NCI-H748 (cell line): ENCODE measurements around the gene POLR2M.

Experiments used
- DNase-seq: peaks from one replicate; lab custom pipeline; 2025; ENCODE audit not compliant: unreplicated experiment; lab: John Stamatoyannopoulos, UW

The POLR2M gene

GRCh38 chr15:57706405-57707209 is at the start of gene POLR2M:
POLR2M (plus strand) TSS chr15:57706714; CDS start chr15:57706843, 129 bp downstream.
- peak; percentile 96 for DNase-seq

GRCh38 chr15:57657619-57658018 is 48.9 kb upstream of the POLR2M start:
- no peak for DNase-seq

GRCh38 chr15:57662091-57662744 is 44.3 kb upstream of the POLR2M start:
- no peak for DNase-seq

- DNase-seq = no peak
These were observed 43.7 kb upstream of the POLR2M start for GRCh38 chr15:57662802-57663201.

- no peak for DNase-seq
These were observed 43.3 kb upstream of the POLR2M start for GRCh38 chr15:57663262-57663661.

GRCh38 chr15:57665194-57665593 is 41.3 kb upstream of the POLR2M start:
- no peak for DNase-seq

- no peak for DNase-seq
These were observed 40.6 kb upstream of the POLR2M start for GRCh38 chr15:57665939-57666338.

GRCh38 chr15:57667171-57667849 is 39.2 kb upstream of the POLR2M start:
- DNase-seq = peak; percentile 26

- DNase-seq = no peak
These were observed 38.5 kb upstream of the POLR2M start for GRCh38 chr15:57668016-57668415.

GRCh38 chr15:57671636-57672035 is 34.9 kb upstream of the POLR2M start:
- no peak for DNase-seq

GRCh38 chr15:57675481-57676181 is 30.9 kb upstream of the POLR2M start:
- DNase-seq = no peak

- no peak for DNase-seq
These were observed 29.9 kb upstream of the POLR2M start for GRCh38 chr15:57676585-57676984.

GRCh38 chr15:57677204-57677603 is 29.3 kb upstream of the POLR2M start:
- no peak for DNase-seq

- DNase-seq = no peak
These were observed 26.5 kb upstream of the POLR2M start for GRCh38 chr15:57680021-57680420.

- DNase-seq = no peak
These were observed 25.5 kb upstream of the POLR2M start for GRCh38 chr15:57681011-57681410.

- DNase-seq = no peak
These were observed 23.0 kb upstream of the POLR2M start for GRCh38 chr15:57683481-57683880.

GRCh38 chr15:57684491-57685151 is 21.9 kb upstream of the POLR2M start:
- DNase-seq = peak; percentile 6

GRCh38 chr15:57685306-57686095 is 21.0 kb upstream of the POLR2M start:
- no peak for DNase-seq

- no peak for DNase-seq
These were observed 19.9 kb upstream of the POLR2M start for GRCh38 chr15:57686657-57687056.
